Chondrocyte (in vitro differentiated cells): ENCODE results near the gene DNAH1. TPM values are rescaled to one million over a fixed set of nuclear protein-coding genes. Genes with fewer than 3 reads are reported as not detected.

ENCODE experiments used
- DNase-seq: peaks from one replicate; pipeline ENCODE4 v3.0.0; 2021; ENCODE audit warnings: mixed read lengths, low spot score
- H3K27ac Mint-ChIP-seq: one replicate; pipeline ENCODE4 v1.8.0; 2021; ENCODE audit warnings: mild to moderate bottlenecking, moderate library complexity, mixed read lengths; ENCODE audit not compliant: unreplicated experiment
- H3K27me3 Mint-ChIP-seq: 2 replicates; pipeline ENCODE4 v1.8.0; 2021; ENCODE audit warnings: low read depth, mixed read lengths
- H3K36me3 Mint-ChIP-seq: 2 replicates; pipeline ENCODE4 v1.8.0; 2021; ENCODE audit warnings: low read depth, mixed read lengths
- H3K4me1 Mint-ChIP-seq: 2 replicates; pipeline ENCODE4 v1.8.0; 2021; ENCODE audit warnings: low read depth, mild to moderate bottlenecking, mixed read lengths
- H3K4me3 Mint-ChIP-seq: one replicate; pipeline ENCODE4 v1.8.0; 2021; ENCODE audit warnings: mild to moderate bottlenecking, moderate library complexity, mixed read lengths; ENCODE audit not compliant: unreplicated experiment
- H3K9me3 Mint-ChIP-seq: 2 replicates; pipeline ENCODE4 v1.8.0; 2021; ENCODE audit warnings: low read depth, mixed read lengths
- total RNA-seq: library from RNA; stranded (reverse); gene quantifications from 3 replicates; pipeline ENCODE4 v1.2.1, GENCODE V29; 2021
- TF ChIP-seq, protein P1 (sequence below): fragments of 200-600 bp; sonication (generic); IDR thresholded peaks from 2 replicates; pipeline ENCODE4 v1.5.0; 2021; ENCODE audit warnings: antibody characterized with exemption, mild to moderate bottlenecking, moderate library complexity

Gene DNAH1
- total RNA-seq, 1 donor from 2014 or later = 5.0 TPM

DNA sequence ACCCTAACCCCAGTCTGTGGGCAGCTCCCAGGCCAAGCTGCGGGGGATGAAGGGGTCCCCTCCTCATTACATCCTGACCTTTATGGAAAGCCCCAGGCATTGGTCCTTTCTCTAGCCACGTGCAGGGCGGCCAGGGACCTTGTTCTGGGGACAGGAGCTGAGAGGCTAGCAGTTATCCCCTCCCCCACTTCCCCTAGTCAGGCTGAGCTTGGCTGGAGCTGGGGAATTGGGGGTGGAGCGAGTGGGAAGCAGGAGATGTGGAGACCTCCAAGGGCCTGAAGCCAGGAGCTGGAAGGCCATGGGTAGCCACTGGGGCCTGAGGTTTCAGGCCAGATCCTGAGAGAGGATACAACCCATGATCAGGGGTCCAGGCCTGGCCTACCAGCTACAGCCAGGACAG is 45.8 kb downstream of the DNAH1 start:
- Mint-ChIP-seq H3K9me3 (no peaks in the 10 kb centered on the region), H3K27me3 (no peaks in the 10 kb centered on the region), H3K4me1 (no peaks in the 10 kb centered on the region), H3K27ac (no peak overlapping the region), H3K4me3 (no peak overlapping the region), H3K36me3 (peaks cover 11% of the 10 kb centered on the region)
- TF ChIP-seq, protein P1, sequence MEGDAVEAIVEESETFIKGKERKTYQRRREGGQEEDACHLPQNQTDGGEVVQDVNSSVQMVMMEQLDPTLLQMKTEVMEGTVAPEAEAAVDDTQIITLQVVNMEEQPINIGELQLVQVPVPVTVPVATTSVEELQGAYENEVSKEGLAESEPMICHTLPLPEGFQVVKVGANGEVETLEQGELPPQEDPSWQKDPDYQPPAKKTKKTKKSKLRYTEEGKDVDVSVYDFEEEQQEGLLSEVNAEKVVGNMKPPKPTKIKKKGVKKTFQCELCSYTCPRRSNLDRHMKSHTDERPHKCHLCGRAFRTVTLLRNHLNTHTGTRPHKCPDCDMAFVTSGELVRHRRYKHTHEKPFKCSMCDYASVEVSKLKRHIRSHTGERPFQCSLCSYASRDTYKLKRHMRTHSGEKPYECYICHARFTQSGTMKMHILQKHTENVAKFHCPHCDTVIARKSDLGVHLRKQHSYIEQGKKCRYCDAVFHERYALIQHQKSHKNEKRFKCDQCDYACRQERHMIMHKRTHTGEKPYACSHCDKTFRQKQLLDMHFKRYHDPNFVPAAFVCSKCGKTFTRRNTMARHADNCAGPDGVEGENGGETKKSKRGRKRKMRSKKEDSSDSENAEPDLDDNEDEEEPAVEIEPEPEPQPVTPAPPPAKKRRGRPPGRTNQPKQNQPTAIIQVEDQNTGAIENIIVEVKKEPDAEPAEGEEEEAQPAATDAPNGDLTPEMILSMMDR = no peak
- DNase-seq = no peak

DNA sequence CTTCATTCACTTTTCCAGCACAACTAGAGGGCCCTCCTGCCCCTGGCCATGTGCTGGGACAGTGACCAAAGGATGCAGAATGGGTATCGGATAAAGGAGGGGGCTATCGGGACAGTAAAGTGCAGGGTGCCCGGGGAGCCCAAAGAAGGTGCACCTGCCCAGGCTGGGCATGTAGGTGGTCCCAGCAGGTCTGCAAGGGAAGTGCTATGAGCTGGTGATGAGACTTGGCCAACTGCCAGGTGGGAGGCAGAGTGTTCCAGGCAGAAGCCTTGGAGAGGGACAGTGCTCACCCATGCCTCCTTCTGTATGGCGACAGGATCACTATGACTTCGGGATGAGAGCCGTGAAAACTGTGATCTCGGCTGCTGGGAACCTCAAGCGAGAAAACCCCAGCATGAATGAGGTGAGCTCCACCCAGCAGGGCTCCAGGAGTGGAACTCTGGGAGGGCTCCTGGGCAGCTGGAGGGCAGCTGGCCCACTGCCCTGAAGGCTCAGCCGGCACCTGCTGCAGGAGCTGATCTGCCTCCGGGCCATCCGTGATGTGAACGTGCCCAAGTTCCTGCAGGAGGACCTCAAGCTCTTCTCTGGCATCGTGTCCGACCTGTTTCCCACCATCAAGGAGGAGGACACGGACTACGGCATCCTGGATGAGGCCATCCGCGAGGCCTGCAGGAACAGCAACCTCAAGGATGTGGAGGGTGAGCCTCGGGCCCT is 48.4 kb downstream of the DNAH1 start:
- no peaks in the 10 kb centered on the region for H3K4me1 Mint-ChIP-seq
- no peak overlapping the region for H3K4me3 Mint-ChIP-seq
- no peaks in the 10 kb centered on the region for H3K27me3 Mint-ChIP-seq
- TF ChIP-seq, protein P1 = no peak
- no peaks in the 10 kb centered on the region for H3K9me3 Mint-ChIP-seq
- H3K27ac Mint-ChIP-seq = no peak overlapping the region
- DNase-seq = no peak
- H3K36me3 Mint-ChIP-seq = peaks cover 12% of the 10 kb centered on the region

DNA sequence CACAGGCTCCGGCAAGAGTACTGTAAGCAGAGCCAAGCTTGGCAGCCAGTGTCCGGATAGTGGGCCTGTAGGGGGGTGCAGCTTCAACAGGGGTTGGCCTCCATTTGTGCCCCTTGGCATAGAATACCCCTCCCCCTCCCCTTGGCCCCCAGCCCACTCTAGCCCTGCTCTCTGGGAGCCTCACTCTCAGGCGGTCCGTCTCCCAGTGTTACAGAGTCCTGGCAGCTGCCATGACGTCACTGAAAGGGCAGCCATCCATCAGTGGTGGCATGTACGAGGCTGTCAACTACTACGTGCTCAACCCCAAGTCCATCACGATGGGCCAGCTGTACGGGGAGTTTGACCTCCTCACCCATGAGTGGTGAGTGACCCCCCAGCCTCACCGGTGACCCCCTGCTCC is 50.4 kb downstream of the DNAH1 start:
- no peaks in the 10 kb centered on the region for H3K27me3 Mint-ChIP-seq
- no peak overlapping the region for H3K4me3 Mint-ChIP-seq
- TF ChIP-seq, protein P1 = no peak
- no peak for DNase-seq
- no peak overlapping the region for H3K27ac Mint-ChIP-seq
- no peaks in the 10 kb centered on the region for H3K9me3 Mint-ChIP-seq
- peaks cover 12% of the 10 kb centered on the region for H3K36me3 Mint-ChIP-seq
- no peaks in the 10 kb centered on the region for H3K4me1 Mint-ChIP-seq

DNA sequence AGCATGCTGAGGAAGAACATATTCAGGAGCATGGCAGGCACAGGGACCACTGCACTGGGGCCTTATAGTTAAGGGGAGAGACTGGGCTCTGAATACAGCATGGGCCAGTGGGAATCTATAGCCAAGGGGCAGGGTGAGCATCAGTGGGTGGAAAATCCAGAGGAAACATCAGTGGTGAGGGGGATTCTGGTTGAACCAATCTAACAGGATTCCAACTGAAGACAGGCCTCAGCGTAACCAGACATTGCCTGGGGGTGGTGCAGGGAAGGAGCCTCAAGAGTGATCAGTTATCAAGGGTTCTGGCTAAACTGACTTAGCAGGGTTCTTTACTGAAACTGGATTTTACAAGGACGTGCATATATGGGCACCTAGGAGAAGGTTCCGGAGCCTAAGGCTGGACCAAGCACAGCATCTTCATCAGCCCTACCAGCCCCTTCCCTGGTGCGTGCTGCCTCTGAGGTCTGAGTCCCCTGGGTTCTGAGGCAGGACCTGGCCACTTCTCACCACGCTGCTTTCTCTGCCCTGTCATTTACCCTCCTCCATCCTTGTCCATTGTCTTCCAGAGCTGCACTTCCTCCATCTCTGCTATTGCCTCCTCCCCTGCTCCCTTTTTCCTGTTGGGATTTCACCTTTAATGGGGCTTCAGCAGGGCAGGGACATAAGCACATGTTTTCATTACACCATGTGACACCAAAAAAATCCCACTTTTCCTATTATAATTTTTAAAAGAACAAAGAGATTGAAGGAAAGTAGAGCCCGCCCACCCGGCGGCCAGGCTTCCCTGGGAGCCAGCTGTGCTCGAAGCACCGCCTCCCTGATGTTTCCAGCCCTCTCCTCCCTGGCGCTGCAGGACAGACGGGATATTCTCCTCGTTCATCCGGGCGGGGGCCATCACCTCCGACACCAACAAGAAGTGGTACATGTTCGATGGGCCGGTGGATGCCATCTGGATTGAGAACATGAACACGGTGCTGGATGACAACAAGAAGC is 52.1 kb downstream of the DNAH1 start:
- peaks cover 2% of the 10 kb centered on the region for H3K27me3 Mint-ChIP-seq
- TF ChIP-seq, protein P1 = no peak

DNA sequence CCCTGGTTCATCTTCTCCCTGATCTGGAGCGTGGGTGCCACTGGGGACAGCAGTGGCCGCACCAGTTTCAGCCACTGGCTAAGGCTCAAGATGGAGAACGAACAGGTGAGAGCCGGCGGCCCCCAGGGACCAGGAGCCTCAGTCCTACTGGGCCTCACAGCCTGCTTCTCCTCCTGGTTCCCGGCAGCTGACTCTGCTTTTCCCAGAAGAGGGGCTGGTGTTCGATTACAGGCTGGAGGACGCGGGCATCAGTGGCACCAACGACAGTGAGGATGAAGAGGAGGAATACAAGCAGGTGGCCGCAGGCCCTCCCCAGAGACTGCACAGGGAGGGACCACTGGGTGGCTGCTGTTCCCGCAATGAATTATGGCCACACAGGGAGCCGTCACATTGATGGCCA is 54.4 kb downstream of the DNAH1 start:
- Mint-ChIP-seq H3K4me3 (no peak overlapping the region), H3K36me3 (peaks cover 11% of the 10 kb centered on the region), H3K27me3 (peaks cover 3% of the 10 kb centered on the region), H3K4me1 (peaks cover 7% of the 10 kb centered on the region), H3K9me3 (no peaks in the 10 kb centered on the region), H3K27ac (no peak overlapping the region)
- DNase-seq = no peak
- TF ChIP-seq, protein P1 = no peak

More for the DNA sequence above, 52.1 kb downstream of the DNAH1 start:
- DNase-seq = no peak
- Mint-ChIP-seq H3K27ac (no peak overlapping the region), H3K4me3 (no peak overlapping the region), H3K4me1 (peaks cover under 1% of the 10 kb centered on the region), H3K36me3 (peaks cover 12% of the 10 kb centered on the region), H3K9me3 (no peaks in the 10 kb centered on the region)
